CD4-positive, alpha-beta T cell (primary cell): ENCODE measurements around the gene CAMTA1. TPM values are rescaled to one million over a fixed set of nuclear protein-coding genes. Genes with fewer than 3 reads are reported as not detected.

Experiments used
- ATAC-seq: fragments of 200-7000 bp; cut with Tn5 transposase; one replicate; pipeline ENCODE4 v1.10.0; 2022; ENCODE audit warnings: mild to moderate bottlenecking; ENCODE audit not compliant: poor library complexity
- CTCF ChIA-PET: fragments of 350-600 bp; sonication (Branson Sonifier 250); formaldehyde crosslinking; loops from one replicate; lab custom pipeline; 2021; ENCODE audit warnings: antibody characterized with exemption, inconsistent platforms; lab: Charles Lee
- POLR2A ChIA-PET: fragments of 350-600 bp; sonication (Branson Sonifier 250); formaldehyde crosslinking; loops from one replicate; lab custom pipeline; 2021; ENCODE audit warnings: antibody characterized with exemption, inconsistent platforms; lab: Charles Lee
- DNase-seq, 14 experiments: peaks; one replicate each; pipeline ENCODE4 v3.0.0-alpha.2; 2013 to 2020; ENCODE audit warnings: mixed read lengths in 2 of 14
- H3K27ac ChIP-seq, 2 donors: one replicate each; pipeline versions ENCODE4 v1.5.1 to v1.7.0; 2013; ENCODE audit warnings: low read length in 2 of 2, low read depth in 1 of 2, mild to moderate bottlenecking in 1 of 2
- H3K27me3 ChIP-seq, 2 experiments: 1 replicate in 1 of 2; 2 replicates in 1 of 2; pipeline versions ENCODE4 v1.6.1 to v1.7.0; 2013; ENCODE audit warnings: low read length in 2 of 2, control low read depth in 1 of 2, mild to moderate bottlenecking in 1 of 2, moderate library complexity in 1 of 2; ENCODE audit not compliant: insufficient read depth in 2 of 2, control insufficient read depth in 1 of 2
- H3K36me3 ChIP-seq: one replicate; pipeline ENCODE4 v1.6.1; 2013; ENCODE audit warnings: low read length, control low read depth; ENCODE audit not compliant: insufficient read depth
- H3K4me1 ChIP-seq: one replicate; pipeline ENCODE4 v1.6.1; 2013; ENCODE audit warnings: low read length, control low read depth; ENCODE audit not compliant: insufficient read depth
- H3K4me3 ChIP-seq: one replicate; pipeline ENCODE4 v1.5.1; 2013; ENCODE audit warnings: mild to moderate bottlenecking, low read length, moderate library complexity
- H3K9me3 ChIP-seq, 2 experiments: 1 replicate in 1 of 2; 2 replicates in 1 of 2; pipeline versions ENCODE4 v1.6.1 to v1.7.0; 2013; ENCODE audit warnings: low read length in 2 of 2, mild to moderate bottlenecking in 2 of 2, control low read depth in 1 of 2, moderate library complexity in 1 of 2; ENCODE audit not compliant: control insufficient read depth in 1 of 2, insufficient read depth in 1 of 2
- H3K27ac Mint-ChIP-seq: one replicate; pipeline ENCODE4 v1.8.0; 2020; ENCODE audit warnings: mixed read lengths
- H3K27me3 Mint-ChIP-seq: one replicate; pipeline ENCODE4 v1.8.0; 2021; ENCODE audit warnings: mixed read lengths
- H3K36me3 Mint-ChIP-seq: one replicate; pipeline ENCODE4 v1.8.0; 2021; ENCODE audit warnings: low read depth, mixed read lengths
- H3K4me1 Mint-ChIP-seq: one replicate; pipeline ENCODE4 v1.8.0; 2021; ENCODE audit warnings: low read depth, mixed read lengths
- H3K4me3 Mint-ChIP-seq: one replicate; pipeline ENCODE4 v1.8.0; 2020; ENCODE audit warnings: mild to moderate bottlenecking, mixed read lengths
- H3K9me3 Mint-ChIP-seq: one replicate; pipeline ENCODE4 v1.8.0; 2020; ENCODE audit warnings: mixed read lengths
- intact Hi-C, 2 experiments: fragments of 100-400 bp; cut with DNase I in 1 of 2; cut with micrococcal nuclease in 1 of 2; formaldehyde crosslinking; loops; one replicate each; pipeline versions ENCODE4 v1.15.1 to v1.9.0; 2023 to 2025; cut with DNase I, micrococcal nuclease
- total RNA-seq, 174 experiments: library from RNA in 2 of 174; stranded (reverse) in 2 of 174; gene quantifications; one replicate each; pipeline ENCODE4 v1.2.3 and lab custom pipeline; 2021 to 2026
- TF ChIP-seq, protein P1 (sequence below): fragments of 200-600 bp; IDR thresholded peaks from one replicate; pipeline ENCODE4 v1.8.0; 2022; ENCODE audit warnings: antibody characterized with exemption, mild to moderate bottlenecking

The CAMTA1 gene
- total RNA-seq, 2 experiments from 2014 or later, result 38.6 to 39.3 TPM

- ATAC-seq, result no peak
- H3K27ac Mint-ChIP-seq, result no peak overlapping the region
- H3K27ac ChIP-seq, result no peak overlapping the region
- H3K4me3 Mint-ChIP-seq, result no peak overlapping the region
- H3K9me3 Mint-ChIP-seq, result no peaks in the 10 kb centered on the region
- intact Hi-C loops, result no loop called here
- POLR2A ChIA-PET, result no interaction called here
- no peaks in the 10 kb centered on the region for H3K27me3 ChIP-seq
- TF ChIP-seq, protein P1, sequence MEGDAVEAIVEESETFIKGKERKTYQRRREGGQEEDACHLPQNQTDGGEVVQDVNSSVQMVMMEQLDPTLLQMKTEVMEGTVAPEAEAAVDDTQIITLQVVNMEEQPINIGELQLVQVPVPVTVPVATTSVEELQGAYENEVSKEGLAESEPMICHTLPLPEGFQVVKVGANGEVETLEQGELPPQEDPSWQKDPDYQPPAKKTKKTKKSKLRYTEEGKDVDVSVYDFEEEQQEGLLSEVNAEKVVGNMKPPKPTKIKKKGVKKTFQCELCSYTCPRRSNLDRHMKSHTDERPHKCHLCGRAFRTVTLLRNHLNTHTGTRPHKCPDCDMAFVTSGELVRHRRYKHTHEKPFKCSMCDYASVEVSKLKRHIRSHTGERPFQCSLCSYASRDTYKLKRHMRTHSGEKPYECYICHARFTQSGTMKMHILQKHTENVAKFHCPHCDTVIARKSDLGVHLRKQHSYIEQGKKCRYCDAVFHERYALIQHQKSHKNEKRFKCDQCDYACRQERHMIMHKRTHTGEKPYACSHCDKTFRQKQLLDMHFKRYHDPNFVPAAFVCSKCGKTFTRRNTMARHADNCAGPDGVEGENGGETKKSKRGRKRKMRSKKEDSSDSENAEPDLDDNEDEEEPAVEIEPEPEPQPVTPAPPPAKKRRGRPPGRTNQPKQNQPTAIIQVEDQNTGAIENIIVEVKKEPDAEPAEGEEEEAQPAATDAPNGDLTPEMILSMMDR, result no peak
- H3K9me3 ChIP-seq, result no peaks in the 10 kb centered on the region
- H3K36me3 Mint-ChIP-seq, result no peaks in the 10 kb centered on the region
- no peak overlapping the region for H3K4me3 ChIP-seq
- H3K36me3 ChIP-seq, result no peaks in the 10 kb centered on the region
- CTCF ChIA-PET, result no interaction called here
- DNase-seq, result peak in 1 of 14 experiments; percentile 16
- H3K27me3 Mint-ChIP-seq, result no peaks in the 10 kb centered on the region
- H3K4me1 ChIP-seq, result no peaks in the 10 kb centered on the region
- no peaks in the 10 kb centered on the region for H3K4me1 Mint-ChIP-seq
These were observed 799.4 kb downstream of the CAMTA1 start for GRCh38 chr1:7584643-7585042.

DNA sequence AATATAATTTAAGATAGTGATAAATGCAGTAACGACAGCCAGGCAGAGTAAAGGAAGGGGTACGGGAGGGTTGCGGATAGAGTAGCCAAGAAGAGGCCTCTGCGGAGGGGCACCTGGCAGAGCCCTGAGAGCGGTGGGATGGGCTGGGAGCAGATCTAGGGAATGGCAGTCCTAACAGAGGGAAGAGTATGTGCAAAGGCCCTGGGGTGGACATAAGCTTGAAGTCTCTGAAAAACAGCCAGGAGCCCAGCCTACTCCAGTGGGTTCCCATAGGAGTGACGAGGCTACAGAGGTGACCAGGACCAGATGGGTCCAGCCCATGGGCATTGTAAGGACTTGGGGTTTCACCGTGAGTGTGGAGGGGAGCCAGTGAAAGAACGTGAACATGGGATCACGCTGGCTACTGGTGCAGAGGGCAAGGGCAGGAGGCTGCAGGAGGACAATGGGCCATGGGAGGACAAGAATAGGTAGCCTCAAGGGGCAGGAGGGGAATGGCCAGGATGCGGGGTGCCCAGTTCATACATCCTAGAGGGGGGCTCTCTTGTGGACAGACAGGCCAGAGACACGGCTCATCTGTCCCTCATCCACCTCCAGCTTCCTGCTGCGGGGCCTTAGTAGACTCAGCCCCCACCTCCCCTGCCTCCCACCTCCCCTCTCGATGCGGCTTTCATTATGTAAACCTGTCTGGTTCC lies 800.1 kb downstream of the CAMTA1 start:
- no peaks in the 10 kb centered on the region for H3K27me3 Mint-ChIP-seq
- H3K27me3 ChIP-seq, result no peaks in the 10 kb centered on the region
- intact Hi-C loops, result no loop called here
- no peak overlapping the region for H3K27ac Mint-ChIP-seq
- no peaks in the 10 kb centered on the region for H3K9me3 ChIP-seq
- ATAC-seq (no peak), DNase-seq (peak in 1 of 14 experiments; percentile 17)
- no peak overlapping the region for H3K4me3 Mint-ChIP-seq
- H3K4me3 ChIP-seq, result no peak overlapping the region
- no peaks in the 10 kb centered on the region for H3K4me1 Mint-ChIP-seq
- no peaks in the 10 kb centered on the region for H3K36me3 ChIP-seq
- TF ChIP-seq, protein P1, result no peak
- POLR2A ChIA-PET, result no interaction called here
- no peak overlapping the region for H3K27ac ChIP-seq
- no peaks in the 10 kb centered on the region for H3K36me3 Mint-ChIP-seq
- no peaks in the 10 kb centered on the region for H3K9me3 Mint-ChIP-seq
- H3K4me1 ChIP-seq, result no peaks in the 10 kb centered on the region
- CTCF ChIA-PET, result no interaction called here

- H3K4me1 ChIP-seq, result no peaks in the 10 kb centered on the region
- Mint-ChIP-seq H3K9me3 (no peaks in the 10 kb centered on the region), H3K27ac (no peak overlapping the region), H3K4me3 (no peak overlapping the region), H3K27me3 (no peaks in the 10 kb centered on the region), H3K36me3 (no peaks in the 10 kb centered on the region), H3K4me1 (no peaks in the 10 kb centered on the region)
- ChIA-PET CTCF (no interaction called here), POLR2A (no interaction called here)
- DNase-seq (peak in 1 of 14 experiments; percentile 25), ATAC-seq (no peak)
- TF ChIP-seq, protein P1, result no peak
- intact Hi-C loops, result no loop called here
- no peak overlapping the region for H3K27ac ChIP-seq
- no peaks in the 10 kb centered on the region for H3K27me3 ChIP-seq
- no peak overlapping the region for H3K4me3 ChIP-seq
- no peaks in the 10 kb centered on the region for H3K9me3 ChIP-seq
- H3K36me3 ChIP-seq, result no peaks in the 10 kb centered on the region
These were observed 801.0 kb downstream of the CAMTA1 start for GRCh38 chr1:7586031-7586941.
